Fibroblast of mammary gland (primary cell): ENCODE results near the gene ATP5F1B.

Experiments used
- DNase-seq: peaks from one replicate; pipeline ENCODE4 v3.0.0-alpha.2; 2010; ENCODE audit warnings: low read depth
- H3K4me3 ChIP-seq: 2 replicates; pipeline ENCODE4 v1.5.1; 2011; ENCODE audit warnings: low read depth, mild to moderate bottlenecking, low read length, moderate library complexity; ENCODE audit not compliant: control insufficient read depth
- CTCF ChIP-seq: conservative IDR thresholded peaks from 2 replicates; pipeline ENCODE4 v1.5.1; 2011; ENCODE audit warnings: low read depth, low read length, inconsistent platforms; ENCODE audit not compliant: control insufficient read depth, insufficient read depth

Gene ATP5F1B

GRCh38 chr12:56682323-56682722, 36.5 kb upstream of the ATP5F1B start:
- no peak for TF ChIP-seq CTCF
- no peak overlapping the region for H3K4me3 ChIP-seq
- DNase-seq: no peak

- no peak for DNase-seq
- TF ChIP-seq CTCF: no peak
- H3K4me3 ChIP-seq: no peak overlapping the region
Measured at GRCh38 chr12:56679883-56680575, 34.2 kb upstream of the ATP5F1B start.

- DNase-seq: no peak
- TF ChIP-seq CTCF: no peak
- no peak overlapping the region for H3K4me3 ChIP-seq
Measured at GRCh38 chr12:56678852-56679251, 33.1 kb upstream of the ATP5F1B start.

- H3K4me3 ChIP-seq: no peak overlapping the region
- no peak for DNase-seq
- no peak for TF ChIP-seq CTCF
Measured at GRCh38 chr12:56677680-56678079, 31.9 kb upstream of the ATP5F1B start.

- DNase-seq: no peak
- no peak overlapping the region for H3K4me3 ChIP-seq
- TF ChIP-seq CTCF: no peak
Measured at GRCh38 chr12:56676851-56677580, 31.2 kb upstream of the ATP5F1B start.

GRCh38 chr12:56671608-56672007, 25.8 kb upstream of the ATP5F1B start:
- DNase-seq: no peak
- TF ChIP-seq CTCF: no peak
- H3K4me3 ChIP-seq: no peak overlapping the region
